Neural cell (in vitro differentiated cells): Measurements from ENCODE around the gene EPB41. TPM values are rescaled to one million over a fixed set of nuclear protein-coding genes. Genes with fewer than 3 reads are reported as not detected.

Experiments used
- H2AFZ ChIP-seq: fragments of 200-600, 300-800 bp; sonication (generic), shearing (Covaris generic); 2 replicates; pipeline ENCODE4 v1.6.0; 2014; ENCODE audit warnings: low read depth, mild to moderate bottlenecking, antibody characterized with exemption, low read length, moderate library complexity
- H3F3A ChIP-seq: fragments of 200-600 bp; shearing (Covaris generic); 2 replicates; pipeline ENCODE4 v1.6.1; 2016; ENCODE audit warnings: mild to moderate bottlenecking, moderate library complexity, mixed read lengths, antibody characterized with exemption, low read length; ENCODE audit not compliant: insufficient read depth, poor library complexity, severe bottlenecking
- H3K27ac ChIP-seq: fragments of 200-600, 300-800 bp; sonication (generic), shearing (Covaris generic); 2 replicates; pipeline ENCODE4 v1.5.1; 2014; ENCODE audit warnings: mild to moderate bottlenecking, low read length, moderate library complexity
- H3K27me3 ChIP-seq: fragments of 300-800, 200-600 bp; sonication (generic), shearing (Covaris generic); 2 replicates; pipeline ENCODE4 v1.6.0; 2014; ENCODE audit warnings: mild to moderate bottlenecking, low read depth, low read length, moderate library complexity; ENCODE audit not compliant: insufficient read depth
- H3K36me3 ChIP-seq: fragments of 300-800, 200-600 bp; sonication (generic), shearing (Covaris generic); 2 replicates; pipeline ENCODE4 v1.5.1; 2014; ENCODE audit warnings: mild to moderate bottlenecking, antibody characterized with exemption, low read length, moderate library complexity; ENCODE audit not compliant: insufficient read depth
- H3K4me2 ChIP-seq: fragments of 300-800, 200-600 bp; sonication (generic), shearing (Covaris generic); 2 replicates; pipeline ENCODE4 v1.6.0; 2014; ENCODE audit warnings: mild to moderate bottlenecking, low read length
- H3K4me3 ChIP-seq: fragments of 300-800, 200-600 bp; sonication (generic), shearing (Covaris generic); 2 replicates; pipeline ENCODE4 v1.5.1; 2014; ENCODE audit warnings: mild to moderate bottlenecking, low read length, moderate library complexity
- H3K79me2 ChIP-seq: fragments of 200-600 bp; shearing (Covaris generic); replicated peaks from 2 replicates; pipeline ENCODE4 v1.6.0; 2014; ENCODE audit warnings: mild to moderate bottlenecking, low read length, moderate library complexity; ENCODE audit not compliant: insufficient read depth
- H3K9ac ChIP-seq: fragments of 300-800, 200-600 bp; sonication (generic), shearing (Covaris generic); 2 replicates; pipeline ENCODE4 v1.6.1; 2016; ENCODE audit warnings: mild to moderate bottlenecking, low read length, mixed read lengths
- H3K9me2 ChIP-seq: fragments of 200-600 bp; shearing (Covaris generic); 2 replicates; pipeline ENCODE4 v1.6.1; 2016; ENCODE audit warnings: mild to moderate bottlenecking, low read length, mixed read lengths; ENCODE audit not compliant: insufficient read depth
- H3K9me3 ChIP-seq: fragments of 200-600, 300-800 bp; sonication (generic), shearing (Covaris generic); 2 replicates; pipeline ENCODE4 v1.6.1; 2016; ENCODE audit warnings: mild to moderate bottlenecking, mixed run types, low read length, moderate library complexity, mixed read lengths
- H4K20me1 ChIP-seq: fragments of 200-600 bp; shearing (Covaris generic); 2 replicates; pipeline ENCODE4 v1.6.1; 2016; ENCODE audit warnings: mild to moderate bottlenecking, mixed run types; ENCODE audit not compliant: insufficient read depth
- EP300 ChIP-seq: fragments of 450-650 bp; conservative IDR thresholded peaks from 2 replicates; pipeline ENCODE4 v1.6.1; 2014; ENCODE audit warnings: antibody characterized with exemption, mild to moderate bottlenecking, moderate library complexity; ENCODE audit not compliant: poor library complexity, severe bottlenecking
- EZH2 ChIP-seq: fragments of 200-600, 300-800 bp; shearing (Covaris generic), sonication (generic); IDR thresholded peaks from 2 replicates; pipeline ENCODE4 v1.6.1; 2014; ENCODE audit warnings: antibody characterized with exemption, low read length, borderline replicate concordance, mild to moderate bottlenecking; ENCODE audit not compliant: insufficient read depth, poor library complexity, severe bottlenecking
- MXI1 ChIP-seq: fragments of 450-650 bp; conservative IDR thresholded peaks from 2 replicates; pipeline ENCODE4 v1.6.1; 2014; ENCODE audit warnings: antibody characterized with exemption, mild to moderate bottlenecking; ENCODE audit not compliant: poor library complexity, severe bottlenecking
- POLR2AphosphoS5 ChIP-seq: IDR thresholded peaks from 2 replicates; pipeline ENCODE4 v1.6.1; 2012
- RAD21 ChIP-seq: fragments of 450-650 bp; conservative IDR thresholded peaks from 2 replicates; pipeline ENCODE4 v1.6.1; 2014; ENCODE audit warnings: antibody characterized with exemption, mild to moderate bottlenecking, moderate library complexity
- SMC3 ChIP-seq: fragments of 450-650 bp; conservative IDR thresholded peaks from 2 replicates; pipeline ENCODE4 v1.6.1; 2014; ENCODE audit warnings: antibody characterized with exemption, mild to moderate bottlenecking, moderate library complexity; ENCODE audit not compliant: poor library complexity
- TAF1 ChIP-seq: IDR thresholded peaks from 2 replicates; pipeline ENCODE4 v1.6.1; 2012; ENCODE audit warnings: low read depth
- polyA plus RNA-seq: library from polyadenylated mRNA; depleted of rRNA; stranded (reverse); fragments of >200 nt; gene quantifications from 2 replicates; pipeline ENCODE4 v1.2.3, GENCODE V29; 2014
- TF ChIP-seq, protein P1 (sequence below): fragments of 450-650 bp; IDR thresholded peaks from 2 replicates; pipeline ENCODE4 v1.5.1; 2014; ENCODE audit warnings: antibody characterized with exemption, mild to moderate bottlenecking, moderate library complexity; ENCODE audit not compliant: poor library complexity, severe bottlenecking
- TF ChIP-seq, protein P2 (sequence below): IDR thresholded peaks from 2 replicates; pipeline ENCODE4 v1.6.1; 2012; ENCODE audit warnings: borderline replicate concordance

Gene EPB41
- polyA plus RNA-seq, 1 donor from 2014 or later = 62.0 TPM

DNA sequence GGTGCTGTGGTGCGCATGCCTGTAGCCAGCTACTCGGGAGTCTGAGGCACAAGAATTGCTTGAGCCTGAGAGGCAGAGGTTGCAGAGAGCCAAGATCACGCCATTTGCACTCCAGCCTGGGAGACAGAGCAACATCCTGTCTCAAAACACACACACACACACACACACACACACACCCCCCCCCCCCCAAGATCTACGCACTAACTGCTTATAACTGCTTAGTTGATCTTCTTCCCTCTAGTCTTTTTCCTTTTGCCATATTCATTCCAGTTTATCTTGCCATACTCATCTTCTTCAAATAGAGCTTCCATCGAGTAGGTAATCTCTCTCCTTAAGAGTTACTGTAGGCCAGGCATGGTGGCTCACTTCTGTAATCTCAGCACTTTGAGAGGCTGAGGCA is 20.9 kb downstream of the EPB41 start:
- Histone ChIP-seq H3K9ac (no peak overlapping the region), H3K36me3 (no peaks in the 10 kb centered on the region), H3K9me3 (no peaks in the 10 kb centered on the region), H3K27me3 (no peaks in the 10 kb centered on the region), H2AFZ (no peak overlapping the region), H4K20me1 (no peaks in the 10 kb centered on the region), H3K4me3 (no peak overlapping the region), H3K9me2 (no peaks in the 10 kb centered on the region), H3K79me2 (peaks cover 73% of the 10 kb centered on the region), H3K4me2 (no peak overlapping the region), H3K27ac (no peak overlapping the region), H3F3A (no peaks in the 10 kb centered on the region)
- TF ChIP-seq RAD21 (no peak), MXI1 (no peak), TAF1 (no peak), SMC3 (no peak), POLR2AphosphoS5 (no peak), EZH2 (no peak), EP300 (no peak)
- TF ChIP-seq, protein P1, sequence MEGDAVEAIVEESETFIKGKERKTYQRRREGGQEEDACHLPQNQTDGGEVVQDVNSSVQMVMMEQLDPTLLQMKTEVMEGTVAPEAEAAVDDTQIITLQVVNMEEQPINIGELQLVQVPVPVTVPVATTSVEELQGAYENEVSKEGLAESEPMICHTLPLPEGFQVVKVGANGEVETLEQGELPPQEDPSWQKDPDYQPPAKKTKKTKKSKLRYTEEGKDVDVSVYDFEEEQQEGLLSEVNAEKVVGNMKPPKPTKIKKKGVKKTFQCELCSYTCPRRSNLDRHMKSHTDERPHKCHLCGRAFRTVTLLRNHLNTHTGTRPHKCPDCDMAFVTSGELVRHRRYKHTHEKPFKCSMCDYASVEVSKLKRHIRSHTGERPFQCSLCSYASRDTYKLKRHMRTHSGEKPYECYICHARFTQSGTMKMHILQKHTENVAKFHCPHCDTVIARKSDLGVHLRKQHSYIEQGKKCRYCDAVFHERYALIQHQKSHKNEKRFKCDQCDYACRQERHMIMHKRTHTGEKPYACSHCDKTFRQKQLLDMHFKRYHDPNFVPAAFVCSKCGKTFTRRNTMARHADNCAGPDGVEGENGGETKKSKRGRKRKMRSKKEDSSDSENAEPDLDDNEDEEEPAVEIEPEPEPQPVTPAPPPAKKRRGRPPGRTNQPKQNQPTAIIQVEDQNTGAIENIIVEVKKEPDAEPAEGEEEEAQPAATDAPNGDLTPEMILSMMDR = no peak
- TF ChIP-seq, protein P2, sequence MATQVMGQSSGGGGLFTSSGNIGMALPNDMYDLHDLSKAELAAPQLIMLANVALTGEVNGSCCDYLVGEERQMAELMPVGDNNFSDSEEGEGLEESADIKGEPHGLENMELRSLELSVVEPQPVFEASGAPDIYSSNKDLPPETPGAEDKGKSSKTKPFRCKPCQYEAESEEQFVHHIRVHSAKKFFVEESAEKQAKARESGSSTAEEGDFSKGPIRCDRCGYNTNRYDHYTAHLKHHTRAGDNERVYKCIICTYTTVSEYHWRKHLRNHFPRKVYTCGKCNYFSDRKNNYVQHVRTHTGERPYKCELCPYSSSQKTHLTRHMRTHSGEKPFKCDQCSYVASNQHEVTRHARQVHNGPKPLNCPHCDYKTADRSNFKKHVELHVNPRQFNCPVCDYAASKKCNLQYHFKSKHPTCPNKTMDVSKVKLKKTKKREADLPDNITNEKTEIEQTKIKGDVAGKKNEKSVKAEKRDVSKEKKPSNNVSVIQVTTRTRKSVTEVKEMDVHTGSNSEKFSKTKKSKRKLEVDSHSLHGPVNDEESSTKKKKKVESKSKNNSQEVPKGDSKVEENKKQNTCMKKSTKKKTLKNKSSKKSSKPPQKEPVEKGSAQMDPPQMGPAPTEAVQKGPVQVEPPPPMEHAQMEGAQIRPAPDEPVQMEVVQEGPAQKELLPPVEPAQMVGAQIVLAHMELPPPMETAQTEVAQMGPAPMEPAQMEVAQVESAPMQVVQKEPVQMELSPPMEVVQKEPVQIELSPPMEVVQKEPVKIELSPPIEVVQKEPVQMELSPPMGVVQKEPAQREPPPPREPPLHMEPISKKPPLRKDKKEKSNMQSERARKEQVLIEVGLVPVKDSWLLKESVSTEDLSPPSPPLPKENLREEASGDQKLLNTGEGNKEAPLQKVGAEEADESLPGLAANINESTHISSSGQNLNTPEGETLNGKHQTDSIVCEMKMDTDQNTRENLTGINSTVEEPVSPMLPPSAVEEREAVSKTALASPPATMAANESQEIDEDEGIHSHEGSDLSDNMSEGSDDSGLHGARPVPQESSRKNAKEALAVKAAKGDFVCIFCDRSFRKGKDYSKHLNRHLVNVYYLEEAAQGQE = no peak

DNA sequence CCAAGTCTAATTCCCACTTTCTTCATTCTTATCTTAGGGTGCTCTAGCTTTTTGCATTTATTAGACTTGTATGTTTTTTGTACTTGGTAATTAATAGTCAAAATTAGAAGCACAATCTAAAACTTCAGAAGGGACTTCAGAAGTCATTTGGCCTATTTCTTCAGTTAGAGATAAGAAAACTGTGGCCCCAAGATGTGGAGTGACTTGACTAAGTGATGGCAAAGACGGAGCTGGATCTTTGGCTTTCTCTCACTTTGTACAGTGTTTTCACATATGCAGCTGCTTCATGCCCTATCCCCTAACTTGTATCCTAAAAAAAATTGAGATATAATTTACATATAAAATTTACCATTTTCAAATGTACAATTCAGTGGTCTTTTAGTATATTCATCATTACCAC is 21.7 kb downstream of the EPB41 start:
- H4K20me1 ChIP-seq = no peaks in the 10 kb centered on the region
- no peak overlapping the region for H3K9ac ChIP-seq
- no peaks in the 10 kb centered on the region for H3K9me2 ChIP-seq
- H3K27me3 ChIP-seq = no peaks in the 10 kb centered on the region
- H3K27ac ChIP-seq = no peak overlapping the region
- no peak overlapping the region for H2AFZ ChIP-seq
- no peak overlapping the region for H3K4me2 ChIP-seq
- H3K9me3 ChIP-seq = no peaks in the 10 kb centered on the region
- H3K4me3 ChIP-seq = no peak overlapping the region
- H3K79me2 ChIP-seq = peaks cover 71% of the 10 kb centered on the region
- H3F3A ChIP-seq = no peaks in the 10 kb centered on the region
- H3K36me3 ChIP-seq = no peaks in the 10 kb centered on the region
- TF ChIP-seq SMC3 (no peak), MXI1 (no peak), EP300 (no peak), EZH2 (no peak), RAD21 (no peak), TAF1 (no peak), POLR2AphosphoS5 (no peak)
- TF ChIP-seq, protein P1 = no peak
- TF ChIP-seq, protein P2 = no peak
